ENCODE results near the gene VPS37D. TPM values are rescaled to one million over a fixed set of nuclear protein-coding genes. Genes with fewer than 3 reads are reported as not detected.
"Not testable (repeated sequence)": the region's sequence is repeated elsewhere in the genome, so short reads cannot be mapped to it uniquely, and the experiment has no call there.

Gene VPS37D
- total RNA-seq = 1 to 10 TPM; 3.9 to 5.6 (median 4.7) TPM

GRCh38 chr7:73667344-73668102 lies at the start of gene VPS37D:
Gene VPS37D, plus strand, starts transcription at chr7:73667831. Its CDS starts 128 bp downstream, at chr7:73667959.
- Histone ChIP-seq H3K27ac (no peak within 1 kb of the TSS), H3K27me3 (no peaks in the 10 kb centered on the region), H3K36me3 (no peaks in the 10 kb centered on the region), H3K9me3 (no peaks in the 10 kb centered on the region), H3K4me1 (peaks cover 8 to 14% of the 10 kb centered on the region in 2 donors), H3K4me3 (replicated peaks in 1 of 3) (peak within 1 kb of the TSS; percentile 23 to 54 (median 44))
- peak; percentile 90 to 92 for DNase-seq
- TF ChIP-seq POLR2A (IDR thresholded peaks at IDR 0.05) = peak in 1 of 2 donors; percentile 55
- peak in 4 of 6 experiments; percentile 77 to 99 (median 97) for TF ChIP-seq CTCF (IDR thresholded peaks at IDR 0.05)
- WGBS, 2 donors = 16 to 20% methylated on average over 8 to 13 of the region's 79 CpGs
- intact Hi-C loops (cut with DNase I) = no loop called here

GRCh38 chr7:73618538-73618937 lies 49.1 kb upstream of the VPS37D start:
- intact Hi-C loops (cut with DNase I) = loop anchor here (5.0 to 10.0 kb wide), 2 partner anchors 56 to 94 kb away; no protein-coding TSS in a partner anchor
- H3K4me3 ChIP-seq (replicated peaks in 1 of 3) = no peak overlapping the region
- 69 to 83% methylated on average over 4 of the region's 4 CpGs for WGBS, 2 donors
- no peak overlapping the region for H3K27ac ChIP-seq
- H3K27me3 ChIP-seq = no peaks in the 10 kb centered on the region
- DNase-seq = no peak
- H3K9me3 ChIP-seq = no peaks in the 10 kb centered on the region
- TF ChIP-seq POLR2A (IDR thresholded peaks at IDR 0.05) (no peak), CTCF (IDR thresholded peaks at IDR 0.05) (no peak)
- H3K4me1 ChIP-seq = peaks cover 4 to 11% of the 10 kb centered on the region in 2 donors
- H3K36me3 ChIP-seq = no peaks in the 10 kb centered on the region

GRCh38 chr7:73619394-73619793 lies 48.2 kb upstream of the VPS37D start:
- not testable (repeated sequence) for DNase-seq; H3K27me3 ChIP-seq; H3K27ac ChIP-seq; H3K9me3 ChIP-seq; H3K4me3 ChIP-seq (replicated peaks in 1 of 3); H3K36me3 ChIP-seq
- H3K4me1 ChIP-seq = peaks cover 10 to 20% of the 10 kb centered on the region in 2 donors
- intact Hi-C loops (cut with DNase I) = loop anchor here (5.0 to 10.0 kb wide), 2 partner anchors 55 to 93 kb away; no protein-coding TSS in a partner anchor
- 88 to 90% methylated on average over 11 of the region's 11 CpGs for WGBS, 2 donors

GRCh38 chr7:73621168-73622063 lies 46.2 kb upstream of the VPS37D start:
- Histone ChIP-seq H3K9me3 (no peaks in the 10 kb centered on the region), H3K27ac (no peak overlapping the region), H3K27me3 (no peaks in the 10 kb centered on the region), H3K4me3 (replicated peaks in 1 of 3) (no peak overlapping the region), H3K4me1 (peaks cover 15 to 22% of the 10 kb centered on the region in 2 donors), H3K36me3 (no peaks in the 10 kb centered on the region)
- WGBS, 2 donors = 65 to 68% methylated on average over 7 of the region's 7 CpGs
- TF ChIP-seq CTCF (IDR thresholded peaks at IDR 0.05) (no peak), POLR2A (IDR thresholded peaks at IDR 0.05) (no peak)
- intact Hi-C loops (cut with DNase I) = no loop called here
- no peak for DNase-seq

- Histone ChIP-seq H3K27ac (no peak overlapping the region), H3K36me3 (no peaks in the 10 kb centered on the region), H3K4me1 (peaks cover 15 to 22% of the 10 kb centered on the region in 2 donors), H3K4me3 (replicated peaks in 1 of 3) (no peak overlapping the region), H3K9me3 (no peaks in the 10 kb centered on the region), H3K27me3 (no peaks in the 10 kb centered on the region)
- TF ChIP-seq POLR2A (IDR thresholded peaks at IDR 0.05) (no peak), CTCF (IDR thresholded peaks at IDR 0.05) (no peak)
- intact Hi-C loops (cut with DNase I) = no loop called here
- DNase-seq = no peak
- WGBS, 2 donors = 48 to 50% methylated on average over 2 of the region's 2 CpGs
These were observed 45.1 kb upstream of the VPS37D start for GRCh38 chr7:73622527-73622908.
